GM21526 (cell line): ENCODE results near the gene TBPL1.

ENCODE experiments used
- ATAC-seq: cut with Tn5 transposase; IDR thresholded peaks from one replicate; pipeline ENCODE4 v1.9.1; 2021; ENCODE audit warnings: moderate library complexity; ENCODE audit not compliant: unreplicated experiment, low FRiP score

The TBPL1 gene

DNA sequence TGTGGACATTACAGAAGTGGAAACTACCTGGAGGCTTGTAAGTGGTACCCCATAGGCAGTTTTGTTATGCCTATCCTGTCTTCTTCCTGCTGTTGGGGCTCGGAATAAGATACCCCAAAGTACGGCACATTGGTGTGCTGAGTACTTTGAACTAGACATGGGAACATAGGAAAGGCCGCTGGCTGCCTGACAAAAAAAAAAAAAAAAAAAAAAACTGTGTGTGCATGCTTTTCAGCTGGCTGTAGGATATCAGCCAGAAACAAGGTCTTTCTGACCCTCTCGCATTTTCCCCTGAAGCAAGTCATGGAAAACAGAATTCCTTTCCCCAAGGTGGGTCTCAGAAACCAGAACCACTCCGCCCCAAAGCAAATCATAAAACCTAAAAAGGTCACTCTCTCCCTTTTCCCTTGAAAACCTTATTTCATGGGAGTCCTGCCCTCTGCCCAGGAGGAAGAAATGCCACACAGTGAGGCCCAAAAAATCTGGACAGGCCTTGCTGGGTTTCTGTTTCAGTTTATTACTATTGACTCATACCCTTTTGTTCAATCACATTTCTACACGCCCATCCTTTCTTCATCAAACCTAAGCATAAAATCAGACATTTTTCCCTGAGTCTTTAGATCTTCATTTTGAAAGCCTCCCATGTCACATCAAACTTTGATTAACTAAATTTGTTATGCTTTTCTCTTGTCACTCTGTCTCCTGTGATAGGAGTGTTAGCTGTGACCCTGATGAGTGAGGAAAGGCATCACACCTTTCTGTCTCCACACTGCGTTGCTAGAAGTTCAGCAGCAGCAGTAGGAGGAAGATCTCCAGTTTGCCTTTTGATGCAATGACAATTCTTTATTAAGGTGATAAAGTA lies 82.2 kb downstream of the TBPL1 start:
- ATAC-seq: no peak

- no peak for ATAC-seq
Observed at GRCh38 chr6:134035823-134036296, 82.8 kb downstream of the TBPL1 start.

GRCh38 chr6:134039116-134039515 lies 86.1 kb downstream of the TBPL1 start:
- ATAC-seq: no peak
